IMR-90 (cell line): Measurements from ENCODE around the gene PITRM1. TPM values are rescaled to one million over a fixed set of nuclear protein-coding genes. Genes with fewer than 3 reads are reported as not detected.
A peak's percentile ranks its signal among the peaks of the same experiment; 100 is the strongest.

Experiments used
- ATAC-seq: fragments of 200-7000 bp; cut with Tn5 transposase; 2 replicates; pipeline ENCODE4 v1.9.1; 2020; ENCODE audit warnings: low read depth, mild to moderate bottlenecking, moderate library complexity
- BruUV-seq: library from RNA; stranded (reverse); fragments of 400-500 nt; replicated peaks from 2 replicates; lab custom pipeline; 2021; lab: Mats Ljungman, UMichigan
- CTCF ChIA-PET: fragments of 300-600 bp; formaldehyde crosslinking; extraction: SDS; loops from one replicate; lab custom pipeline; 2021; ENCODE audit warnings: antibody characterized with exemption; lab: Yijun Ruan, JAX
- POLR2A ChIA-PET: fragments of 300-600 bp; sonication (Branson Sonifier 250); formaldehyde crosslinking; loops from one replicate; lab custom pipeline; 2022; ENCODE audit warnings: antibody characterized with exemption; ENCODE audit not compliant: unreplicated experiment; lab: Charles Lee
- DNase-seq: peaks from one replicate; pipeline ENCODE4 v3.0.0; 2013
- H2AFZ ChIP-seq: replicated peaks from 2 replicates; pipeline ENCODE3; 2013; ENCODE audit warnings: low read length, mild to moderate bottlenecking; ENCODE audit not compliant: poor library complexity
- H2AK5ac ChIP-seq: 2 replicates; pipeline ENCODE4 v1.6.1; 2013; ENCODE audit warnings: low read depth, low read length, inconsistent platforms
- H2AK9ac ChIP-seq: replicated peaks from 2 replicates; pipeline ENCODE3; 2013; ENCODE audit warnings: mild to moderate bottlenecking, low read depth, low read length, moderate library complexity; ENCODE audit not compliant: poor library complexity
- H2BK120ac ChIP-seq: 2 replicates; pipeline ENCODE4 v1.6.1; 2013; ENCODE audit warnings: low read depth, low read length, inconsistent platforms
- H2BK15ac ChIP-seq: 3 replicates; pipeline ENCODE4 v1.6.1; 2013; ENCODE audit warnings: low read depth, low read length, inconsistent platforms
- H2BK20ac ChIP-seq: 2 replicates; pipeline ENCODE4 v1.6.1; 2013; ENCODE audit warnings: low read depth, mild to moderate bottlenecking, inconsistent platforms, low read length, moderate library complexity
- H2BK5ac ChIP-seq: 2 replicates; pipeline ENCODE4 v1.6.1; 2013; ENCODE audit warnings: mild to moderate bottlenecking, low read depth, low read length, inconsistent platforms; ENCODE audit not compliant: poor library complexity, severe bottlenecking
- H3K14ac ChIP-seq: replicated peaks from 2 replicates; pipeline ENCODE4 v1.6.1; 2013; ENCODE audit warnings: low read depth, low read length, inconsistent platforms
- H3K18ac ChIP-seq: 2 replicates; pipeline ENCODE4 v1.6.1; 2013; ENCODE audit warnings: low read depth, low read length, control low read depth
- H3K23ac ChIP-seq: 2 replicates; pipeline ENCODE4 v1.6.1; 2013; ENCODE audit warnings: low read depth, low read length, inconsistent platforms
- H3K27ac ChIP-seq: 2 replicates; pipeline ENCODE4 v1.5.1; 2013; ENCODE audit warnings: mild to moderate bottlenecking, control low read depth, low read length; ENCODE audit not compliant: insufficient read depth
- H3K27me3 ChIP-seq: 2 replicates; pipeline ENCODE4 v1.6.1; 2013; ENCODE audit warnings: low read length; ENCODE audit not compliant: control insufficient read depth, insufficient read depth
- H3K36me3 ChIP-seq: 2 replicates; pipeline ENCODE4 v1.6.1; 2013; ENCODE audit warnings: low read length, mixed read lengths; ENCODE audit not compliant: control insufficient read depth, insufficient read depth
- H3K4ac ChIP-seq: 2 replicates; pipeline ENCODE4 v1.6.1; 2013; ENCODE audit warnings: low read depth, low read length, inconsistent platforms
- H3K4me1 ChIP-seq: 2 replicates; pipeline ENCODE4 v1.6.1; 2013; ENCODE audit warnings: low read length, mixed read lengths; ENCODE audit not compliant: control insufficient read depth, insufficient read depth
- H3K4me2 ChIP-seq: 2 replicates; pipeline ENCODE4 v1.6.1; 2013; ENCODE audit warnings: low read depth, mild to moderate bottlenecking, control low read depth, low read length, moderate library complexity
- H3K4me3 ChIP-seq: 2 replicates; pipeline ENCODE4 v1.5.1; 2013; ENCODE audit warnings: low read depth, mild to moderate bottlenecking, control low read depth, low read length, moderate library complexity; ENCODE audit not compliant: insufficient read depth
- H3K56ac ChIP-seq: 2 replicates; pipeline ENCODE4 v1.6.1; 2013; ENCODE audit warnings: low read length, inconsistent platforms; ENCODE audit not compliant: insufficient read depth; ENCODE audit errors: extremely low read depth
- H3K79me1 ChIP-seq, 2 experiments: 2 replicates each; pipeline ENCODE4 v1.6.1; 2013; ENCODE audit warnings: low read length in 2 of 2, inconsistent platforms in 1 of 2, low read depth in 1 of 2
- H3K9ac ChIP-seq: 2 replicates; pipeline ENCODE4 v1.6.1; 2013; ENCODE audit warnings: low read depth, low read length, control low read depth
- H3K9me1 ChIP-seq: 2 replicates; pipeline ENCODE4 v1.6.1; 2013; ENCODE audit warnings: low read length, inconsistent platforms; ENCODE audit not compliant: insufficient read depth
- H3K9me3 ChIP-seq: 2 replicates; pipeline ENCODE4 v1.6.1; 2013; ENCODE audit warnings: low read length; ENCODE audit not compliant: control insufficient read depth, insufficient read depth
- H4K20me1 ChIP-seq: 2 replicates; pipeline ENCODE4 v1.6.1; 2013; ENCODE audit warnings: low read length, inconsistent platforms; ENCODE audit not compliant: insufficient read depth
- H4K5ac ChIP-seq: 2 replicates; pipeline ENCODE4 v1.6.1; 2013; ENCODE audit warnings: mild to moderate bottlenecking, low read depth, low read length, control low read depth
- H4K8ac ChIP-seq, 2 experiments: 2 replicates each; pipeline ENCODE4 v1.6.1; 2013; ENCODE audit warnings: low read depth in 2 of 2, low read length in 2 of 2, control low read depth in 1 of 2, inconsistent platforms in 1 of 2
- H4K91ac ChIP-seq: 2 replicates; pipeline ENCODE4 v1.6.1; 2013; ENCODE audit warnings: low read depth, low read length, inconsistent platforms; ENCODE audit not compliant: insufficient read depth
- BHLHE40 ChIP-seq: fragments of 150-350 bp; IDR thresholded peaks from 2 replicates; pipeline ENCODE4 v1.6.1; 2016; ENCODE audit warnings: mild to moderate bottlenecking, low read depth, low read length
- CEBPB ChIP-seq: IDR thresholded peaks from 2 replicates; pipeline ENCODE4 v1.6.1; 2012; ENCODE audit warnings: low read depth, low read length, improper control_type of control experiment
- CHD1 ChIP-seq: IDR thresholded peaks from 2 replicates; pipeline ENCODE4 v1.6.1; 2012; ENCODE audit warnings: low read depth, low read length, improper control_type of control experiment
- CTCF ChIP-seq: conservative IDR thresholded peaks from 2 replicates; pipeline ENCODE4 v1.5.1; 2012; ENCODE audit warnings: mild to moderate bottlenecking, low read depth, low read length, improper control_type of control experiment
- MAFK ChIP-seq: IDR thresholded peaks from 2 replicates; pipeline ENCODE4 v1.6.1; 2012; ENCODE audit warnings: low read depth, low read length, improper control_type of control experiment
- MAZ ChIP-seq: IDR thresholded peaks from 2 replicates; pipeline ENCODE4 v1.6.1; 2012; ENCODE audit warnings: low read depth, mild to moderate bottlenecking, low read length, improper control_type of control experiment, moderate library complexity, borderline replicate concordance
- MXI1 ChIP-seq: IDR thresholded peaks from 2 replicates; pipeline ENCODE4 v1.6.1; 2012; ENCODE audit warnings: low read depth, mild to moderate bottlenecking, low read length, moderate library complexity, borderline replicate concordance
- NFE2L2 ChIP-seq: fragments of 150-350 bp; IDR thresholded peaks from 2 replicates; pipeline ENCODE4 v1.6.1; 2016; ENCODE audit warnings: low read depth, mild to moderate bottlenecking, low read length
- POLR2A ChIP-seq: IDR thresholded peaks from 2 replicates; pipeline ENCODE4 v1.6.1; 2012; ENCODE audit warnings: mild to moderate bottlenecking, low read depth, low read length
- RAD21 ChIP-seq: IDR thresholded peaks from 2 replicates; pipeline ENCODE4 v1.6.1; 2012; ENCODE audit warnings: low read length, improper control_type of control experiment
- RCOR1 ChIP-seq: IDR thresholded peaks from 2 replicates; pipeline ENCODE4 v1.6.1; 2012; ENCODE audit warnings: mild to moderate bottlenecking, low read length, improper control_type of control experiment; ENCODE audit not compliant: insufficient replicate concordance
- RFX5 ChIP-seq: IDR thresholded peaks from 2 replicates; pipeline ENCODE4 v1.8.0; 2012; ENCODE audit warnings: low read depth, mild to moderate bottlenecking, low read length, moderate library complexity
- USF2 ChIP-seq: fragments of 150-350 bp; IDR thresholded peaks from 2 replicates; pipeline ENCODE4 v1.6.1; 2017; ENCODE audit warnings: mild to moderate bottlenecking, antibody characterized with exemption, low read length, low read depth
- WGBS, 2 experiments: methylation state at CpG; one replicate each; pipeline versions ENCODE4 v1.1.5 to v1.1.7; 2013; ENCODE audit warnings: missing lambda C conversion rate in 2 of 2; ENCODE audit not compliant: insufficient read length in 1 of 2; ENCODE audit errors: extremely low coverage in 2 of 2; 5-methylcytosine and 5-hydroxymethylcytosine counted together
- dilution Hi-C: fragments of 300-500 bp; cut with HindIII; formaldehyde crosslinking; loops from one replicate; pipeline ENCODE4 v1.14.3; 2018; ENCODE audit warnings: low sequenced_read_pairs; ENCODE audit not compliant: unreplicated experiment
- in situ Hi-C: fragments of 300-500 bp; cut with MboI; formaldehyde crosslinking; loops from 3 replicates; pipeline ENCODE4 v1.14.3; 2019; ENCODE audit warnings: low sequenced_read_pairs, inconsistent platforms, mixed read lengths
- intact Hi-C: fragments of 100-400 bp; cut with micrococcal nuclease; formaldehyde crosslinking; loops from 2 replicates; pipeline ENCODE4 v1.10.0; 2022
- polyA plus RNA-seq, 3 experiments: library from polyadenylated mRNA; depleted of rRNA; stranded (reverse); fragments of >200 nt; gene quantifications; 2 replicates each; pipeline ENCODE4 v1.2.3, GENCODE V29; 2012; ENCODE audit warnings: low replicate concordance in 1 of 3
- total RNA-seq: library from RNA; depleted of rRNA; stranded (reverse); fragments of >200 nt; gene quantifications from 2 replicates; pipeline ENCODE4 v1.2.3, GENCODE V29; 2012
- TF ChIP-seq, protein P1 (sequence below): fragments of 150-350 bp; IDR thresholded peaks from 2 replicates; pipeline ENCODE4 v1.6.1; 2016; ENCODE audit warnings: low read depth, mild to moderate bottlenecking, low read length, moderate library complexity, borderline replicate concordance

The PITRM1 gene
- total and polyA plus RNA-seq, 2 of the 4 experiments (the other 2 are of a cell fraction): 97.1 to 124 TPM

DNA sequence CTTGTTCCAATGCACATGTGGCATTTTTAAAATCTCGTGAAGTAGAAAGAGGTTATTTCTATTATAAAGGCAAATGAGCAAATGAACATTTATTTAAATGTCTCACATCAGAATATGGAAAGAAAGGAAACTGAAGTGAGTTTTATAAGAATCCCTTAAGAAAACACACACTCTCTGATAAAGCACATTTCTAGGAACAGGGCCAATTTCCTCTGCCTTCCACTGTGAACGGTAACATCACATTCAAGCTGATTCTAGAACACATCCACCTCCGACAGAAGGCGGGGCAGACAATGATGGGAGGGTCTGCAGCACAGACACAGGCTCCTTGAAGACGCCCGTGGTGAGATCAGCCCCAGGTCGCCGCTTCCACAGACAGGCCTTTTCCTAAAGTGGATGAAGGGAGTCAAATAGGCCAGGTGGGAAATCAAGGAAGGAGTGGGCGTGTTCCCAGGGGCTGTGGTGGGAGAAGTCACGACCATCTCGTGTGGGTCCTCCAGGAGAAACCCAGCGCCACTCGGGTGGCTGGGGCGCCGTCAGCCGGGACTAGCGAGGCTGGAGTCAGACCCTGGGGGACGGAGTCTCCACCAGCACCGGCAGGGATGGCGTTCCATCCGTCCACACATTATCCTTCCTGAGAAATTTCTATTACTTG lies 31.1 kb downstream of the PITRM1 start:
- Histone ChIP-seq H4K91ac (no peak overlapping the region), H3K23ac (no peak overlapping the region), H4K20me1 (peaks cover 4% of the 10 kb centered on the region), H3K9ac (no peak overlapping the region), H3K79me1 (peaks cover 17 to 24% of the 10 kb centered on the region in 2 experiments), H3K36me3 (peaks cover 81% of the 10 kb centered on the region), H4K8ac (no peak overlapping the region), H3K4ac (no peak overlapping the region), H2BK20ac (no peak overlapping the region), H3K4me1 (peaks cover 2% of the 10 kb centered on the region; the same call in 1 of the 2 replicates), H3K27me3 (no peaks in the 10 kb centered on the region), H2AK9ac (peak overlapping the region; percentile 73), H3K4me3 (no peak overlapping the region), H2AK5ac (no peak overlapping the region), H3K9me1 (0 out of 2 replicates have a peak, but pooled peaks cover 3% of the 10 kb centered on the region), H3K9me3 (no peaks in the 10 kb centered on the region), H3K18ac (no peak overlapping the region), H3K27ac (no peak overlapping the region), H4K5ac (no peak overlapping the region), H3K14ac (no peak overlapping the region), H3K56ac (no peak overlapping the region), H2BK120ac (no peak overlapping the region), H2BK15ac (no peak overlapping the region), H3K4me2 (no peak overlapping the region), H2AFZ (no peak overlapping the region), H2BK5ac (no peak overlapping the region)
- intact Hi-C loops: no loop called here
- ATAC-seq (no peak; the same call in 1 of the 2 replicates), DNase-seq (peak; percentile 40)
- ChIA-PET POLR2A (no interaction called here), CTCF (no interaction called here)
- 91% methylated on average over 3 of the region's 21 CpGs; no CpG with 5 or more reads in 1 of the 2 experiments for WGBS, 2 experiments
- dilution Hi-C loops: no loop called here
- in situ Hi-C loops: no loop called here
- no TSS peak for BruUV-seq
- TF ChIP-seq CEBPB (no peak), BHLHE40 (no peak), RFX5 (no peak), NFE2L2 (no peak), CTCF (no peak), POLR2A (no peak), MXI1 (no peak), USF2 (no peak), RAD21 (no peak), CHD1 (no peak), MAFK (no peak), RCOR1 (no peak), MAZ (no peak)
- TF ChIP-seq, protein P1, sequence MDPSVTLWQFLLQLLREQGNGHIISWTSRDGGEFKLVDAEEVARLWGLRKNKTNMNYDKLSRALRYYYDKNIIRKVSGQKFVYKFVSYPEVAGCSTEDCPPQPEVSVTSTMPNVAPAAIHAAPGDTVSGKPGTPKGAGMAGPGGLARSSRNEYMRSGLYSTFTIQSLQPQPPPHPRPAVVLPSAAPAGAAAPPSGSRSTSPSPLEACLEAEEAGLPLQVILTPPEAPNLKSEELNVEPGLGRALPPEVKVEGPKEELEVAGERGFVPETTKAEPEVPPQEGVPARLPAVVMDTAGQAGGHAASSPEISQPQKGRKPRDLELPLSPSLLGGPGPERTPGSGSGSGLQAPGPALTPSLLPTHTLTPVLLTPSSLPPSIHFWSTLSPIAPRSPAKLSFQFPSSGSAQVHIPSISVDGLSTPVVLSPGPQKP: no peak
